ENCODE data around the gene NDST1.

NDST1 gene

GRCh38 chr5:150603052-150603451 lies 95.1 kb downstream of the NDST1 start:
- H3K4me2 ChIP-seq (ENCODE audit: low read length) = no peak overlapping the region
- no peak overlapping the region for H3K27ac ChIP-seq (ENCODE audit: low read depth, low read length)
- peaks cover 6% of the 10 kb centered on the region; the same call in 1 of the 2 replicates for H3K27me3 ChIP-seq (ENCODE audit: control insufficient read depth, low read length)

GRCh38 chr5:150603491-150603890 lies 95.6 kb downstream of the NDST1 start:
- TF ChIP-seq CTCF (IDR thresholded peaks at IDR 0.05; ENCODE audit: low read depth, low read length, poor library complexity, severe bottlenecking) (no peak), EZH2phosphoT487 (IDR thresholded peaks at IDR 0.05; ENCODE audit: borderline replicate concordance, low read length) (no peak)
- no peak overlapping the region for H3K4me3 ChIP-seq (ENCODE audit: low read length)

More at GRCh38 chr5:150603052-150603451, 95.1 kb downstream of the NDST1 start:
- Histone ChIP-seq H4K20me1 (ENCODE audit: control insufficient read depth, insufficient read depth, low read depth, low read length) (no peaks in the 10 kb centered on the region), H3K4me3 (ENCODE audit: low read length) (no peak overlapping the region), H3K4me1 (ENCODE audit: control insufficient read depth, low read length) (no peaks in the 10 kb centered on the region), H3K9me2 (replicated peaks; ENCODE audit: control insufficient read depth, low read length) (no peaks in the 10 kb centered on the region), H3F3A (ENCODE audit: control insufficient read depth, insufficient read depth) (no peaks in the 10 kb centered on the region), H3K36me3 (ENCODE audit: control insufficient read depth, low read length) (no peaks in the 10 kb centered on the region), H3K9me3 (ENCODE audit: control insufficient read depth, insufficient read depth, low read length) (no peaks in the 10 kb centered on the region), H3K79me2 (ENCODE audit: control insufficient read depth, low read length) (no peaks in the 10 kb centered on the region)
- no peak for TF ChIP-seq CTCF (IDR thresholded peaks at IDR 0.05; ENCODE audit: low read depth, low read length, poor library complexity, severe bottlenecking)

GRCh38 chr5:150604010-150604409 lies 96.1 kb downstream of the NDST1 start:
- H3K4me2 ChIP-seq (ENCODE audit: low read length) = no peak overlapping the region
- no peaks in the 10 kb centered on the region for H3K79me2 ChIP-seq (ENCODE audit: control insufficient read depth, low read length)
- no peaks in the 10 kb centered on the region for H3K36me3 ChIP-seq (ENCODE audit: control insufficient read depth, low read length)
- no peaks in the 10 kb centered on the region for H3K9me3 ChIP-seq (ENCODE audit: control insufficient read depth, insufficient read depth, low read length)
- TF ChIP-seq EZH2phosphoT487 (IDR thresholded peaks at IDR 0.05; ENCODE audit: borderline replicate concordance, low read length) = no peak
- TF ChIP-seq CTCF (IDR thresholded peaks at IDR 0.05; ENCODE audit: low read depth, low read length, poor library complexity, severe bottlenecking) = no peak
- H3K4me3 ChIP-seq (ENCODE audit: low read length) = no peak overlapping the region
- no peaks in the 10 kb centered on the region for H4K20me1 ChIP-seq (ENCODE audit: control insufficient read depth, insufficient read depth, low read depth, low read length)
- no peak overlapping the region for H3K27ac ChIP-seq (ENCODE audit: low read depth, low read length)
- H3K9me2 ChIP-seq (replicated peaks; ENCODE audit: control insufficient read depth, low read length) = no peaks in the 10 kb centered on the region
- H3K27me3 ChIP-seq (ENCODE audit: control insufficient read depth, low read length) = peaks cover 6% of the 10 kb centered on the region; the same call in 1 of the 2 replicates
- H3K4me1 ChIP-seq (ENCODE audit: control insufficient read depth, low read length) = no peaks in the 10 kb centered on the region
- H3F3A ChIP-seq (ENCODE audit: control insufficient read depth, insufficient read depth) = no peaks in the 10 kb centered on the region

More at GRCh38 chr5:150603491-150603890, 95.6 kb downstream of the NDST1 start:
- H3K36me3 ChIP-seq (ENCODE audit: control insufficient read depth, low read length) = no peaks in the 10 kb centered on the region
- no peaks in the 10 kb centered on the region for H3K9me2 ChIP-seq (replicated peaks; ENCODE audit: control insufficient read depth, low read length)
- no peak overlapping the region for H3K4me2 ChIP-seq (ENCODE audit: low read length)
- H3K4me1 ChIP-seq (ENCODE audit: control insufficient read depth, low read length) = no peaks in the 10 kb centered on the region
- H4K20me1 ChIP-seq (ENCODE audit: control insufficient read depth, insufficient read depth, low read depth, low read length) = no peaks in the 10 kb centered on the region
- no peaks in the 10 kb centered on the region for H3K79me2 ChIP-seq (ENCODE audit: control insufficient read depth, low read length)
- no peaks in the 10 kb centered on the region for H3K9me3 ChIP-seq (ENCODE audit: control insufficient read depth, insufficient read depth, low read length)
- H3K27me3 ChIP-seq (ENCODE audit: control insufficient read depth, low read length) = peaks cover 6% of the 10 kb centered on the region; the same call in 1 of the 2 replicates
- H3K27ac ChIP-seq (ENCODE audit: low read depth, low read length) = no peak overlapping the region
- no peaks in the 10 kb centered on the region for H3F3A ChIP-seq (ENCODE audit: control insufficient read depth, insufficient read depth)
